Upper lobe of left lung (tissue), 4 donors: ENCODE data around the gene INSR.

Source experiments
- EP300 ChIP-seq, 4 donors: sonication (generic); formaldehyde crosslinking; IDR thresholded peaks; one replicate each; pipeline ENCODE4 v1.5.1; 2017; ENCODE audit warnings: antibody characterized with exemption in 4 of 4, control low read depth in 2 of 4
- POLR2A ChIP-seq, 4 donors: fragments of 450-650 bp; IDR thresholded peaks; one replicate each; pipeline ENCODE4 v1.5.1; 2016 to 2017; ENCODE audit warnings: antibody characterized with exemption in 4 of 4, mild to moderate bottlenecking in 2 of 4
- TF ChIP-seq, protein P1 (sequence below), 6 experiments: fragments of 450-650 bp in 4 of 6; fragments of 200-600 bp in 2 of 6; sonication (generic) in 2 of 6; IDR thresholded peaks; one replicate each; pipeline ENCODE4 v1.5.1; 2016 to 2019; ENCODE audit warnings: antibody characterized with exemption in 6 of 6

DNA sequence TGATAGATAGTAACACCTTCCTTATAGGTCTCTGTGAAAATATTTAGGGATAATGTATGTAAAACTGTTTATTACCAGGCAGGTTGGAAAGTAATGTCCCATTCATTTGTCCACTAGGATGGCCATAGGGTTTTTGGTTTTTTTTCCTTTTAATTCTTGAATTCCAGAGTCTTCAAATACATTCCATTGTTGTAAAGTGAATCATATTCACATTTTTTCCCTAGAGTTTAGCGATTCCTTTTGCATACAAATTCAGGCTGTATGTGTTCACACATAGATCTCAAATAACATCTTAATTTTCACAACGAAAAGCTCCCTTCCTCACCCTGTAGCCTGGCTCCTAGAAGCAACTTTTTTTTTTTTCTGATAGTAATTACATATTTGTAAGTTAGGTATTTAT is 226.5 kb downstream of the INSR start:
- TF ChIP-seq, protein P1, sequence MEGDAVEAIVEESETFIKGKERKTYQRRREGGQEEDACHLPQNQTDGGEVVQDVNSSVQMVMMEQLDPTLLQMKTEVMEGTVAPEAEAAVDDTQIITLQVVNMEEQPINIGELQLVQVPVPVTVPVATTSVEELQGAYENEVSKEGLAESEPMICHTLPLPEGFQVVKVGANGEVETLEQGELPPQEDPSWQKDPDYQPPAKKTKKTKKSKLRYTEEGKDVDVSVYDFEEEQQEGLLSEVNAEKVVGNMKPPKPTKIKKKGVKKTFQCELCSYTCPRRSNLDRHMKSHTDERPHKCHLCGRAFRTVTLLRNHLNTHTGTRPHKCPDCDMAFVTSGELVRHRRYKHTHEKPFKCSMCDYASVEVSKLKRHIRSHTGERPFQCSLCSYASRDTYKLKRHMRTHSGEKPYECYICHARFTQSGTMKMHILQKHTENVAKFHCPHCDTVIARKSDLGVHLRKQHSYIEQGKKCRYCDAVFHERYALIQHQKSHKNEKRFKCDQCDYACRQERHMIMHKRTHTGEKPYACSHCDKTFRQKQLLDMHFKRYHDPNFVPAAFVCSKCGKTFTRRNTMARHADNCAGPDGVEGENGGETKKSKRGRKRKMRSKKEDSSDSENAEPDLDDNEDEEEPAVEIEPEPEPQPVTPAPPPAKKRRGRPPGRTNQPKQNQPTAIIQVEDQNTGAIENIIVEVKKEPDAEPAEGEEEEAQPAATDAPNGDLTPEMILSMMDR (IDR thresholded peaks at IDR 0.05), result no peak
- TF ChIP-seq EP300 (IDR thresholded peaks at IDR 0.05), result no peak
- TF ChIP-seq POLR2A (IDR thresholded peaks at IDR 0.05), result no peak
